OCI-LY1 (cell line): ENCODE measurements around the gene RGS19.

Source experiments
- H2AFZ ChIP-seq: fragments of 200-600 bp; sonication (generic), shearing (Covaris generic); 2 replicates; pipeline ENCODE4 v1.6.0; 2014; ENCODE audit warnings: antibody characterized with exemption, mild to moderate bottlenecking, low read length
- H3F3A ChIP-seq: fragments of 200-600 bp; sonication (generic), shearing (Covaris generic); 2 replicates; pipeline ENCODE4 v1.6.0; 2014; ENCODE audit warnings: mild to moderate bottlenecking, antibody characterized with exemption, low read length, moderate library complexity; ENCODE audit not compliant: insufficient read depth
- H3K27ac ChIP-seq: fragments of 200-600 bp; sonication (generic); 2 replicates; pipeline ENCODE4 v1.5.1; 2014; ENCODE audit warnings: low read length, mixed run types, mild to moderate bottlenecking, low read depth; ENCODE audit not compliant: poor library complexity, severe bottlenecking
- H3K27me3 ChIP-seq: fragments of 200-600 bp; sonication (generic); 2 replicates; pipeline ENCODE4 v1.6.0; 2014; ENCODE audit warnings: antibody characterized with exemption, mild to moderate bottlenecking, low read length, moderate library complexity; ENCODE audit not compliant: insufficient read depth
- H3K36me3 ChIP-seq: fragments of 200-600 bp; sonication (generic); 2 replicates; pipeline ENCODE4 v1.6.1; 2014; ENCODE audit warnings: mild to moderate bottlenecking, antibody characterized with exemption, low read length, moderate library complexity, mixed read lengths; ENCODE audit not compliant: insufficient read depth
- H3K4me1 ChIP-seq: fragments of 200-600 bp; sonication (generic); 2 replicates; pipeline ENCODE4 v1.5.1; 2014; ENCODE audit warnings: mild to moderate bottlenecking, low read length, moderate library complexity; ENCODE audit not compliant: insufficient read depth, severe bottlenecking
- H3K4me2 ChIP-seq: fragments of 200-600 bp; sonication (generic), shearing (Covaris generic); 2 replicates; pipeline ENCODE4 v1.6.1; 2014; ENCODE audit warnings: low read length
- H3K4me3 ChIP-seq: fragments of 200-600 bp; sonication (generic); 2 replicates; pipeline ENCODE4 v1.5.1; 2014; ENCODE audit warnings: low read length, low read depth, mild to moderate bottlenecking, mixed read lengths; ENCODE audit not compliant: poor library complexity, severe bottlenecking
- H3K79me2 ChIP-seq: fragments of 200-600 bp; shearing (Covaris generic); 2 replicates; pipeline ENCODE4 v1.6.1; 2016; ENCODE audit warnings: mixed run types, low read length, mixed read lengths; ENCODE audit not compliant: insufficient read depth
- H3K9ac ChIP-seq: fragments of 200-600 bp; sonication (generic), shearing (Covaris generic); 2 replicates; pipeline ENCODE4 v1.6.1; 2014; ENCODE audit warnings: mild to moderate bottlenecking, low read length, mixed read lengths
- H3K9me2 ChIP-seq: fragments of 200-600 bp; sonication (generic), shearing (Covaris generic); 2 replicates; pipeline ENCODE4 v1.6.1; 2014; ENCODE audit warnings: low read depth, mild to moderate bottlenecking, low read length, mixed read lengths
- H3K9me3 ChIP-seq: fragments of 200-600 bp; shearing (Covaris generic); 2 replicates; pipeline ENCODE4 v1.6.1; 2014; ENCODE audit warnings: low read length, mixed read lengths
- H4K20me1 ChIP-seq: fragments of 200-600 bp; sonication (generic), shearing (Covaris generic); 2 replicates; pipeline ENCODE4 v1.6.0; 2016; ENCODE audit warnings: mild to moderate bottlenecking, low read length; ENCODE audit not compliant: insufficient read depth
- CTCF ChIP-seq: fragments of 200-600 bp; sonication (generic), shearing (Covaris generic); IDR thresholded peaks from 2 replicates; pipeline ENCODE4 v1.5.1; 2017; ENCODE audit warnings: mild to moderate bottlenecking, antibody characterized with exemption, low read length, moderate library complexity, mixed read lengths
- EZH2 ChIP-seq: fragments of 200-600 bp; sonication (generic), shearing (Covaris generic); IDR thresholded peaks from 2 replicates; pipeline ENCODE4 v1.8.0; 2017; ENCODE audit warnings: borderline replicate concordance, mixed run types, mild to moderate bottlenecking, antibody characterized with exemption, low read length, moderate library complexity, mixed read lengths

RGS19 gene

DNA sequence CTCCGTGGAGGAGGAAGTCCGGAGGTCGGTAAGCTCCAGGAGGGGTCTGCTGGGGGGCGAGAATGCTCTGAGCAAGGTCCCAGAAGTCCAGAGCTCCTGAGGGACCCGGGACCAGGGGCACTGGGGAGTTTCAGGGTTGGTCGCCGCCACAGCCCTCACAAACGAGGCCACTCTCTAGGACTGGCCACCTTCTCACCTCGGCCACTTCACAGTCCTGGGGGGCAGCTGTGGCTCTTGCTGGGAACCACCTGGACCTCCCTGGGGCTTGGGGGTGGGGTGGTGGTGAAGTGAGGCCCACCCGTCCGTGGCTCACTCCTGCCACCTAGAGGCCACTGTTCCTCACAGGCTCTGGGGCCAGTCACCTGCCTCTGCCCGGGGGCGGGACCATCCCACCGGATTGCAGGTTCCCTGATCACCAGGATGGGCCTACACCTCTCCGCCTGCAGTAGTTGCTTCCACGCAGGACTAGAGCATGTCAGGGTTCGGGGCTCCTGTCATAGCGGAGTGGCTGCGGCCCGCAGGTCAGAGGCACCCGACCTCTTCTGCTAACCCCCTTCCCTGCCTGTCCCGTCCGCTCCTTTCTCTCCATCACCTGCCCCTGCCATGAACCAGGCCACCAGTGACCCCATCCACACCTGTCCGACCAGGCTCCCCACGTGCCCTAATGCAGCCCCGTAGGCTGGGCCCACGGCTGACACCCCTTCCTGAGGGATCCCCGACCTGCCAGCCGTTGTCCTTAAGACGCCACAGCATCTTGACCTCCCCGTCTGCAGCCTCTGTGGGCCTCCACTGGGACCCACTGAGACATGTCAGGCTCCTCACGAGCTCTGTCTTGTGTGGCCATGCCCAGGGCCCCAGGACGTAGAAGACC, 21.5 kb downstream of the RGS19 start:
- H3K9me2 ChIP-seq, result no peaks in the 10 kb centered on the region
- no peaks in the 10 kb centered on the region for H3F3A ChIP-seq
- H3K27ac ChIP-seq, result no peak overlapping the region
- no peaks in the 10 kb centered on the region for H4K20me1 ChIP-seq
- H3K4me2 ChIP-seq, result no peak overlapping the region; the same call in 1 of the 2 replicates
- peaks cover 16% of the 10 kb centered on the region for H3K27me3 ChIP-seq
- H3K4me1 ChIP-seq, result peaks cover 23% of the 10 kb centered on the region
- H3K9ac ChIP-seq, result no peak overlapping the region
- no peak overlapping the region for H2AFZ ChIP-seq
- H3K4me3 ChIP-seq, result no peak overlapping the region
- H3K79me2 ChIP-seq, result no peaks in the 10 kb centered on the region
- no peak for TF ChIP-seq EZH2
- peak; percentile 85 for TF ChIP-seq CTCF
- no peaks in the 10 kb centered on the region for H3K36me3 ChIP-seq
- no peaks in the 10 kb centered on the region for H3K9me3 ChIP-seq

DNA sequence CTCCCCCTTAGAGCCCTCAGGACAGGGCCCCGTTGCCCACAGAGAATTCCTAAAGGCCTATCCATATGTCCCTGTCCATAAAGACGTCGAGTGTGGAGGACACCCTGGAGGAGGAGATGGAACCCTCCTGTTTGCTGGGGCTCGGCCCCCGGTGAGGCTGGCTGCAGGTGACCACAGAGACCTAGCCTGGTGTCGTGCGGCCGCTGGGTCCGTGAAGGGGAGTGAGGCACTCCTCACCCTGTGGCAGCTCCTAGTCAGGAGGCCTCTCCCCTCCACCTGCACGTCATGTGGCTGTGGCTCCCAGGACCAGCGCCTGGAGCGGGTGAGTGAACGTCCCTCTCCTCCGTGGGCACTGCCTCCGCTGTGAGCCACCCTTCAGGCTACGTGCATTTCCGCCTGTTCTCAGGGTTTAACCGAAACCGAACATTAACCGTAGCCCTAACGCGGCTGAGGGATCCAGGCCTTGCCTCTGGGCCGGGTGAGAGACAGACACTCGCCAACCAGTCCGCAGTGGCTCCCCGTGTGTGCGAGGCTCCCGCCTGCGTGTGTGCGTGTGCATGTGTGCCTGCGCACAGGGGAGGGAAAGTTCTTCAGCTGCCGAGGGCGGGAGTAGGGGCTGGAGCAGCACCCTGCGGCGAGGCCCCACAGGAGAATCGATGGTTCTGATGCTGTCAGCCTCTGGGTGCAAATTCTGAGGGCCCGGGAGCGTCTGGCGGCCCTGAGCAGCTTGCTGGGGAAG, 22.3 kb downstream of the RGS19 start:
- H3K4me2 ChIP-seq, result peak overlapping the region; percentile 17; the same call in 1 of the 2 replicates

GRCh38 chr20:64056639-64056888, 22.8 kb downstream of the RGS19 start:
- no peaks in the 10 kb centered on the region for H3K9me3 ChIP-seq
- H4K20me1 ChIP-seq, result no peaks in the 10 kb centered on the region
- TF ChIP-seq EZH2 (no peak), CTCF (no peak)
- H2AFZ ChIP-seq, result no peak overlapping the region
- no peak overlapping the region for H3K27ac ChIP-seq
- H3K79me2 ChIP-seq, result no peaks in the 10 kb centered on the region
- no peaks in the 10 kb centered on the region for H3K36me3 ChIP-seq
- H3K9me2 ChIP-seq, result no peaks in the 10 kb centered on the region
- no peak overlapping the region for H3K4me2 ChIP-seq
- peaks cover 21% of the 10 kb centered on the region for H3K27me3 ChIP-seq
- no peak overlapping the region for H3K4me3 ChIP-seq
- no peak overlapping the region for H3K9ac ChIP-seq
- no peaks in the 10 kb centered on the region for H3F3A ChIP-seq
- H3K4me1 ChIP-seq, result peaks cover 15% of the 10 kb centered on the region

More for the DNA sequence above, 22.3 kb downstream of the RGS19 start:
- H3K27me3 ChIP-seq, result peaks cover 21% of the 10 kb centered on the region
- H3K79me2 ChIP-seq, result no peaks in the 10 kb centered on the region
- TF ChIP-seq EZH2 (no peak), CTCF (no peak)
- no peaks in the 10 kb centered on the region for H3F3A ChIP-seq
- H3K4me3 ChIP-seq, result no peak overlapping the region
- no peak overlapping the region for H2AFZ ChIP-seq
- H3K9me3 ChIP-seq, result no peaks in the 10 kb centered on the region
- H4K20me1 ChIP-seq, result no peaks in the 10 kb centered on the region
- H3K27ac ChIP-seq, result no peak overlapping the region
- no peaks in the 10 kb centered on the region for H3K36me3 ChIP-seq
- H3K9me2 ChIP-seq, result no peaks in the 10 kb centered on the region
- H3K9ac ChIP-seq, result no peak overlapping the region
- H3K4me1 ChIP-seq, result peaks cover 16% of the 10 kb centered on the region
